Measurements from ENCODE around the gene CERS3.

Gene CERS3

DNA sequence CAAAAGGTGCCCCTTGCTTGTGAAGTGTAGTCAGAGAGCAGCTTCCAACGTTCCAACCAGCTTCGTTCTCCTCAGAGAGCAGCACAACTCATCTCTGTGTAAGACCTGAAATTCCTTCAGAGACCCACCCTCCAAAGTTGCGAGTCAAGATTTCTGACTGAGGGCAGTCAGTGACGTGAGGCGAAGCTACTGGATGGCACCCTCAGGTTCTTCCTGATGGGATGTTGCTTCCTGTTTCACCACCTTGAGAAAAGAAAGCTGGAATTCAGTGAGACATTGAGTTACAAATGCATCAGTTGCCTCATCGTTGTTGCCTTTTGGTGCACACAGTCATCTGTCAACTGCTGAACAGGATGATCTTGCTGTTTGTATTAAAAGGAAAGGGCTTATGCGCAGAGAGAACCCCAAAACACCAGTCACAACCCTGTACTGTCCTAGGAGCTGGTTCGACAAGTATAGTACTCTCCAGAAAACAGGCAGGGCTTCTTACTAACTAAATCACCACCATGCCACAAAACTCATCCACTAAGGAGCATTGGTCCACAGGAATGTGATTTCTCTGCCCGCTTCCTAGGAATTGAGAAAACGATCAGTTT is at the start of gene CERS3:
TSS of gene CERS3 (minus strand) at position 118 of the 596 bp plus-strand sequence. CDS start 27,101 bp downstream, outside the sequence.
- H3K4me3 ChIP-seq (replicated peaks; ENCODE audit: low read depth, low read length), result no peak within 1 kb of the TSS
- TF ChIP-seq, protein P1, sequence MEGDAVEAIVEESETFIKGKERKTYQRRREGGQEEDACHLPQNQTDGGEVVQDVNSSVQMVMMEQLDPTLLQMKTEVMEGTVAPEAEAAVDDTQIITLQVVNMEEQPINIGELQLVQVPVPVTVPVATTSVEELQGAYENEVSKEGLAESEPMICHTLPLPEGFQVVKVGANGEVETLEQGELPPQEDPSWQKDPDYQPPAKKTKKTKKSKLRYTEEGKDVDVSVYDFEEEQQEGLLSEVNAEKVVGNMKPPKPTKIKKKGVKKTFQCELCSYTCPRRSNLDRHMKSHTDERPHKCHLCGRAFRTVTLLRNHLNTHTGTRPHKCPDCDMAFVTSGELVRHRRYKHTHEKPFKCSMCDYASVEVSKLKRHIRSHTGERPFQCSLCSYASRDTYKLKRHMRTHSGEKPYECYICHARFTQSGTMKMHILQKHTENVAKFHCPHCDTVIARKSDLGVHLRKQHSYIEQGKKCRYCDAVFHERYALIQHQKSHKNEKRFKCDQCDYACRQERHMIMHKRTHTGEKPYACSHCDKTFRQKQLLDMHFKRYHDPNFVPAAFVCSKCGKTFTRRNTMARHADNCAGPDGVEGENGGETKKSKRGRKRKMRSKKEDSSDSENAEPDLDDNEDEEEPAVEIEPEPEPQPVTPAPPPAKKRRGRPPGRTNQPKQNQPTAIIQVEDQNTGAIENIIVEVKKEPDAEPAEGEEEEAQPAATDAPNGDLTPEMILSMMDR (IDR thresholded peaks at IDR 0.05; ENCODE audit: low read length, missing control alignments), result no peak
- DNase-seq (ENCODE audit: low read depth), result no peak

DNA sequence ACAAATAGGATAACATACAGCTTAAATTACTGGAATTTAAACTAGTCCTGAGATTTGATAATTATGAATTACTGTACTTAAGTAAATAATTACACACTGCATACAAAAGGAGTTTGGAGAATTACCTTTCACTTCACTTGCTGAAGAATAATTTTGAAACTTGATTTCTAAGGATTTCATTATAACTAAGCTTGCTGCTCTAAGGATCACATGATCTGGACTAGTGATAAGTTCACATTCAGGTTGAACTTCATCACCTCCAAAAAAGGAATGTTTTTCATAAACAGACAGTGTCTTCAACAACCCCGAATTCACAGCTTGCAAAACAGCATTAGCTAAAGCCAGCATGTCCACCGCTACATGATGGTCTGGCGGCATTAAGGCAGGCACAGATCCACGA is 44.8 kb upstream of the CERS3 start:
- TF ChIP-seq, protein P1 (IDR thresholded peaks at IDR 0.05; ENCODE audit: low read length, missing control alignments), result no peak
- DNase-seq (ENCODE audit: low read depth), result no peak
- H3K4me3 ChIP-seq (replicated peaks; ENCODE audit: low read depth, low read length), result no peak overlapping the region

DNA sequence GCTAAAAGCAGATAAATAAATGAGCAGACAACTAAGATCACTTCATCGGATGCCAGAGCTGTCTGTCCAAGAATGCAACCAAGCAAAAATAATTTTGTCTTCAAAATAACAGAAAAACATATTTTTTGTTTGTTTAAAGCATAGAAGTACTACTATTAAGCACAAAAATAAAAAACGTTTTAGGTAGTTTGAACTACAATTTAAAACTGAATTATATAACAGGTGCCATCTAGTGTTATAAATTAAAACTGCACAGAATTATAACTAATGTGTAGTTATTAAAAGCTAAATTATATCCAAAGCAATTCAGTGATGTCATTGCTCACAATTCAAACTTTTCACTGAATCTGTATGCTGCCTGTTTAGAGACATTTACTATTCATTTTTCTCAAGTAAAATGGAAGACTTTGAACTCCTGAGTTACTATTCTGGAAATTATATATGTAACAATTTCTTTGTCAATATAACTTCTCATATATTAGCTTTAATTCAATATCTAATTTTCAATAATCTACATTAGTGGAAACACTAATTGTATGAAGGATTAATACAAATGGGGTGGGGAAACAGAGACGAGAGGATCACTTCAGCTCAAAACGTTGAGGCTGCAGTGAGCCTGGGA is 43.7 kb upstream of the CERS3 start:
- TF ChIP-seq, protein P1 (IDR thresholded peaks at IDR 0.05; ENCODE audit: low read length, missing control alignments), result peak; percentile 35

DNA sequence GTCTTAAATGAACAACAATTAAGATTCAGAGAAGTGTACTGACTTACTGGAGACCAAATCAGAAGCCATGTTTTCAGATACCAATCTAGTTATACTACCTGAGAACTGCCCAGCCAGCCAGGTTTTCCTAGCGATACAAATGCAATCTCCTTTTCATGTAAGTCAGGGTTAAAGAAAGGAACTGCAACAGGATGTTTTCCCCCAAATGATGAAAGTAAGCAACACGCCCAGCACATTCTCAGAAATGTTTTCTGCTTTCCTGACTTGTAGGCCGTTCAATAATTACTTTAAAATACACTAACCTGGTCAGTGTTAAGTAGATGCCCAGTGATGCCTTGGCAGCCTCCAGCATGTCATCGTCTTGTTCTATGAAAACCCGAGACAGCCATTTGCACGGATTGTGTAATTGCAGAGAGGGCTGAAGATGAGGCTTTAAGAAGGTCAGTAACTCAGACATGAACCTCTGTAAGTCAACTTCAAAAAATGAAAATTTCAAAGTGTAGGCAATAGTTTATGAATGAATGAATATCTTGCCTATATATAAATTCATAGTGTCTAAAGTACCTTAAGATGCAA is 42.9 kb upstream of the CERS3 start:
- TF ChIP-seq, protein P1 (IDR thresholded peaks at IDR 0.05; ENCODE audit: low read length, missing control alignments), result no peak
- DNase-seq (ENCODE audit: low read depth), result no peak
- no peak overlapping the region for H3K4me3 ChIP-seq (replicated peaks; ENCODE audit: low read depth, low read length)

More for the DNA sequence above, 43.7 kb upstream of the CERS3 start:
- no peak overlapping the region for H3K4me3 ChIP-seq (replicated peaks; ENCODE audit: low read depth, low read length)
- peak; percentile 55 for DNase-seq (ENCODE audit: low read depth)

DNA sequence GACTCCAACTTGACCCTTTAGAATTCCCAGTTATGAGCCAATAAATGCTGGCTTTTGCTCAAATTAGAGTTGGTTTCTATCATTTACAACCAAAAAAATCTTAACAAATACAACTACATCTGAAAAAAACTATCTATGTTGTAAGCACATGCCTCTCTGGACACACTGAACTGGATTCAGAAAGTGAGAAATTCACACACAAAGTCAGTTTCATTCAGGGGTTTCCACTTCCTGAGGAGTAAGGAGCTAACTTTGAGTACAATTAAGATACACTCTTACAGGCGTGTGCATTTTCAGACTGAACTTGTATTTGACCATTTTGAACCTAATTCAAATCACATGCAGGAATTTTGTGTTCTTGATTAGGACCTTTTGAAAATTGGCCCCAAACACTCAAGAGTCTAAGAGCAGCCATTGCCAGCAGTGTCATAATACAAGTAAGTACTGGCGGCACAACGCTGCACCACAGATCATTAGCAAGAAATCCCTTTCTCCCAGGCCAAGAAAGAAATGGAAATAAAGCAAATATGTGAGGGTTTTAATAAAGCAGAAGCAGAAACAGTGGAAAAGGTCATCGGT is 42.1 kb upstream of the CERS3 start:
- no peak overlapping the region for H3K4me3 ChIP-seq (replicated peaks; ENCODE audit: low read depth, low read length)
- no peak for DNase-seq (ENCODE audit: low read depth)
- TF ChIP-seq, protein P1 (IDR thresholded peaks at IDR 0.05; ENCODE audit: low read length, missing control alignments), result no peak

DNA sequence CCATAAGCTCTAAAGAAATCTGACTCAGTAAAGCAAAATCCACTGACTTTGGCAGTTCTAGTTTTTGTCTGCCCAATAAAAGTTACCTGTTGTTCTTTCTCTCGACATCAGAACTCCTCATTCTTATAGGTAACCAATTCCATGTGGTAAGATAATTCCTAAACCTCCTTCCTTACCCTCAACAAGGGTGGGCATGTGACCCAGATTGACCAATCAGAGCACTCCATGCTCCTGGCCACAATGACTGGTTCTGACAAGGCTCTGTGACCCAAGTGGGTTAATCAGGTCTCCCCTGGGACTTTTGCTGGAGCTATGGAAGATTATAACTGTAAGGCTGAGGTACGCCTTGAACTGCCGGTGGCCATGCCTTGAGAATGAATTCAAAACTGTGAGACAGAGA is 41.5 kb upstream of the CERS3 start:
- H3K4me3 ChIP-seq (replicated peaks; ENCODE audit: low read depth, low read length), result no peak overlapping the region
- TF ChIP-seq, protein P1 (IDR thresholded peaks at IDR 0.05; ENCODE audit: low read length, missing control alignments), result no peak
- peak; percentile 7 for DNase-seq (ENCODE audit: low read depth)
